Tibial nerve (tissue), 4 donors: ENCODE results near the gene CYBRD1. TPM values are rescaled to one million over a fixed set of nuclear protein-coding genes. Genes with fewer than 3 reads are reported as not detected.

Experiments
- DNase-seq, 2 donors: peaks; one replicate each; pipeline ENCODE4 v3.0.0-alpha.2; 2019; ENCODE audit warnings: low spot score in 2 of 2
- H3K27ac ChIP-seq, 4 donors: fragments of 200-600 bp; sonication (generic) in 3 of 4; one replicate each; pipeline ENCODE4 v1.5.1; 2017 to 2019; ENCODE audit warnings: mild to moderate bottlenecking in 1 of 4
- H3K27me3 ChIP-seq, 2 donors: fragments of 200-600 bp; sonication (generic) in 1 of 2; one replicate each; pipeline versions ENCODE4 v1.5.1 to v1.6.0; 2017 to 2019
- H3K36me3 ChIP-seq, 3 donors: fragments of 200-600 bp; sonication (generic); one replicate each; pipeline ENCODE4 v1.5.1; 2018 to 2019
- H3K4me1 ChIP-seq, 4 donors: fragments of 200-600 bp; sonication (generic) in 3 of 4; one replicate each; pipeline ENCODE4 v1.5.1; 2017 to 2019
- H3K4me3 ChIP-seq, 4 donors: fragments of 200-600 bp; sonication (generic) in 3 of 4; one replicate each; pipeline ENCODE4 v1.5.1; 2017 to 2019; ENCODE audit warnings: mild to moderate bottlenecking in 1 of 4, moderate library complexity in 1 of 4
- H3K9me3 ChIP-seq, 4 donors: fragments of 200-600 bp; sonication (generic) in 3 of 4; one replicate each; pipeline ENCODE4 v1.5.1; 2017 to 2019
- CTCF ChIP-seq, 5 experiments: fragments of 200-600 bp in 3 of 5; fragments of 450-650 bp in 2 of 5; sonication (generic) in 3 of 5; IDR thresholded peaks; one replicate each; pipeline ENCODE4 v1.5.1; 2016 to 2019; ENCODE audit warnings: antibody characterized with exemption in 5 of 5, mild to moderate bottlenecking in 3 of 5, moderate library complexity in 2 of 5
- EP300 ChIP-seq, 2 donors: sonication (generic); formaldehyde crosslinking; IDR thresholded peaks; one replicate each; pipeline ENCODE4 v1.6.1; 2017; ENCODE audit warnings: antibody characterized with exemption in 2 of 2, mild to moderate bottlenecking in 1 of 2
- POLR2A ChIP-seq, 2 donors: fragments of 450-650 bp; IDR thresholded peaks; one replicate each; pipeline ENCODE4 v1.6.1; 2017; ENCODE audit warnings: antibody characterized with exemption in 2 of 2, mild to moderate bottlenecking in 2 of 2, moderate library complexity in 2 of 2
- WGBS, 2 donors: methylation state at CpG; one replicate each; pipeline ENCODE4 v1.1.5; 2018; 5-methylcytosine and 5-hydroxymethylcytosine counted together
- total RNA-seq, 4 donors: library from RNA; depleted of rRNA; stranded (reverse); fragments of >200 nt; gene quantifications; one replicate each; pipeline ENCODE4 v1.1.0, GENCODE V29; 2016

Gene CYBRD1
- total RNA-seq, 4 donors from 2014 or later: 215 to 471 (median 401) TPM

- TF ChIP-seq EP300 (IDR thresholded peaks at IDR 0.05): no peak
- no peak for TF ChIP-seq POLR2A (IDR thresholded peaks at IDR 0.05)
- TF ChIP-seq CTCF (IDR thresholded peaks at IDR 0.05): no peak
- Histone ChIP-seq H3K27me3 (no peaks in the 10 kb centered on the region), H3K4me3 (no peak overlapping the region), H3K9me3 (no peaks in the 10 kb centered on the region), H3K4me1 (no peaks in the 10 kb centered on the region), H3K36me3 (no peaks in the 10 kb centered on the region), H3K27ac (no peak overlapping the region)
- DNase-seq: no peak
- 77 to 79% methylated on average over 7 of the region's 7 CpGs for whole genome bisulfite sequencing, 2 donors
Observed at GRCh38 chr2:171571721-171572120, 49.4 kb downstream of the CYBRD1 start.

- H3K27me3 ChIP-seq: no peaks in the 10 kb centered on the region
- TF ChIP-seq CTCF (IDR thresholded peaks at IDR 0.05) (peak; percentile 81 to 96 (median 95)), POLR2A (IDR thresholded peaks at IDR 0.05) (no peak), EP300 (IDR thresholded peaks at IDR 0.05) (no peak)
- peak; percentile 67 to 74 for DNase-seq
- H3K4me3 ChIP-seq: no peak overlapping the region
- no peaks in the 10 kb centered on the region for H3K4me1 ChIP-seq
- H3K9me3 ChIP-seq: no peaks in the 10 kb centered on the region
- H3K36me3 ChIP-seq: no peaks in the 10 kb centered on the region
- no peak overlapping the region for H3K27ac ChIP-seq
- WGBS, 2 donors: 24 to 28% methylated on average over 21 of the region's 21 CpGs
Observed at GRCh38 chr2:171574149-171574795, 52.0 kb downstream of the CYBRD1 start.

DNA sequence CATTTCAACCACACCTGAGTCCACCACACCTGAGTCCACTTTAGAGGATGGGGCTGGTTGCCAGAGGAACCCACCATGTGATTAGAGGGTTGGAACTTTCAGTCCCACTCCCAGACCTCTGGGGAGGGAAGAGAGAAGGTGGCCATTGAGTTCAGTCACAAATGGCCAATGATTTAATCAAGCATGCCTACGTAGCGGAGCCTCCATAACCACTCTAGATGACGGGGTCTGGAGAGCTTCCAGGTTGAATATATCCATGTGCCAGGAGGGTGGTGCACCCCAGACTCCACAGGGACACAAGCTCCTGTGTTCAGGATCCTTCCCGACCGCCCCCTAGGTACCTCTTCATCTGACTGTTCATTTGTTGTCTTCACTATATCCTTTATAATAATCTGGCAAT lies 53.3 kb downstream of the CYBRD1 start:
- Histone ChIP-seq H3K27me3 (no peaks in the 10 kb centered on the region), H3K4me1 (no peaks in the 10 kb centered on the region), H3K27ac (no peak overlapping the region), H3K9me3 (no peaks in the 10 kb centered on the region), H3K4me3 (no peak overlapping the region), H3K36me3 (no peaks in the 10 kb centered on the region)
- TF ChIP-seq EP300 (IDR thresholded peaks at IDR 0.05) (no peak), POLR2A (IDR thresholded peaks at IDR 0.05) (no peak), CTCF (IDR thresholded peaks at IDR 0.05) (no peak)
- DNase-seq: no peak
- 85 to 88% methylated on average over 5 of the region's 5 CpGs for WGBS, 2 donors

- WGBS, 2 donors: 85 to 91% methylated on average over 4 of the region's 4 CpGs
- Histone ChIP-seq H3K36me3 (no peaks in the 10 kb centered on the region), H3K27ac (no peak overlapping the region), H3K9me3 (no peaks in the 10 kb centered on the region), H3K4me3 (no peak overlapping the region), H3K27me3 (no peaks in the 10 kb centered on the region), H3K4me1 (no peaks in the 10 kb centered on the region)
- TF ChIP-seq POLR2A (IDR thresholded peaks at IDR 0.05) (no peak), CTCF (IDR thresholded peaks at IDR 0.05) (no peak), EP300 (IDR thresholded peaks at IDR 0.05) (no peak)
- no peak for DNase-seq
Observed at GRCh38 chr2:171578127-171578803, 56.0 kb downstream of the CYBRD1 start.

DNA sequence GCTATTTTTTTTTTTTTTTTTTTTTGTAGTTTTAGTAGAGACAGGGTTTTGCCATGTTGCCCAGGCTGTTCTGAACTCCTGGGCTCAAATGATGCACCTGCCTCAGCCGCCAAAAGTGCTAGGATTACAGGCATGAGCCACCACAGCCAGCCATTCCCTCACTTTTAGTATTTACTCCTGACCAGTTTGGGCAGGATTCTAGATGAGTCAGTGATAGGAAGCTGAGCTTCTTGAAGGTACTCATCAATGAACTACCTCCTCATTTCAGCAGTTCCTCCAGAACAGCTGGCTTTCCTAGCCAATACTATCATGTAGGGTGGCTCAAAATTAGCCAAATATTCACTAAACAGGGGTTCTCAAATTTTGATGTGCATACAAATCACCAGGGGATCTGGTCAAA lies 57.2 kb downstream of the CYBRD1 start:
- no peak overlapping the region for H3K27ac ChIP-seq
- no peak overlapping the region for H3K4me3 ChIP-seq
- no peaks in the 10 kb centered on the region for H3K36me3 ChIP-seq
- H3K4me1 ChIP-seq: no peaks in the 10 kb centered on the region
- H3K27me3 ChIP-seq: no peaks in the 10 kb centered on the region
- WGBS, 2 donors: 87 to 100% methylated on average over 1 of the region's 1 CpG
- DNase-seq: no peak
- TF ChIP-seq EP300 (IDR thresholded peaks at IDR 0.05) (no peak), POLR2A (IDR thresholded peaks at IDR 0.05) (no peak), CTCF (IDR thresholded peaks at IDR 0.05) (no peak)
- no peaks in the 10 kb centered on the region for H3K9me3 ChIP-seq
